ENCODE data around the gene PHF19.

GRCh38 chr9:120918931-120919842, 42.2 kb upstream of the PHF19 start:
- no peak for TF ChIP-seq CTCF (IDR thresholded peaks at IDR 0.05 in 8 of 11, conservative IDR thresholded peaks at IDR 0.05 in 3 of 11)
- TF ChIP-seq POLR2A (IDR thresholded peaks at IDR 0.05), result no peak

All from spleen (tissue), 7 donors.